NCI-H1092 (cell line): ENCODE results near the gene CASP2.

ENCODE experiments used
- DNase-seq: peaks from one replicate; lab custom pipeline; 2025; lab: John Stamatoyannopoulos, UW

CASP2 gene

DNA sequence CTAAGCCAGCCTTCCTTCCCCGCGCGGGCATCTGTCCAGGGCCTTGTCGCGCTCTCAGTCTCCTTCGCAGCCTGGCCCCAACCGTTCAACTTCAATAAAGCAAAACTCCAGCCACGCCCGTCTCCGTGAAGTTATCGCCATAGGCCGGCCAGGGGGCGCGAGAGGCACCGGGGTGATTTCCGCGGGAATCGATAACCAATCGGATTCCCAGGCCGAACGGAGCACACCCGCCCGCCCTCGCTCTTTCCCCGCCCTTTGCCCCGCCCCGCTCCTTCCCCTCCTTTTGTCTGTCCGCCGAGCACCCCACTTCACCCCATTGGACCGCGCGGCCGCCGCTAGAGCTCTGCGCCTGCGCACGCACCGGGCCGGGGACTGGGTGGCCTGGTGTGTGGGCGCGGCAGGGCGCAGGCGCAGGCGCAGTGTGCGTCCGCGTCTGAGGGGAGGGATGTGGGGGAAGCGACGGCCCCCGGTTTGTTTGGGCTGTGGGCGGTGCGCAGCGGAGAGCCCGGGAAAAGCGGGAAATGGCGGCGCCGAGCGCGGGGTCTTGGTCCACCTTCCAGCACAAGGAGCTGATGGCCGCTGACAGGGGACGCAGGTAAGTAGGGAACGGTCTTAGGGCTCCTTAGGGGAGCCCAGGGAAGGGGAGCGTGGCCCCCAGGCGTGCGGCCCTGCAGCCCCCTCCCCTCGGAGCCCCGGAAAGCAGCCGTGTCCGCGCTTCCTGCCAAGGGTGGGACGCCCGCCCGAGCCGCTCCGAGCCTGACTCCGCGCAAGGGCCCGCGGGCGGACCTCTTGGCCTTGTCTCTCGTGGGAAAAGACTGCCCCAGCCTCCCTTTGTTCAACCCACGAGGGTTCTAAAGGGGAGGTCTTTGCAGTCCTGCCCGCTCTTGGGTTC is at the start of gene CASP2:
Gene CASP2 (plus strand): TSS at position 417 of the 892 bp plus-strand sequence. CDS start 105 bp downstream, at position 522.
- peak; percentile 98 for DNase-seq

- DNase-seq, result no peak
These were observed 48.3 kb upstream of the CASP2 start for GRCh38 chr7:143239813-143240212.

GRCh38 chr7:143240291-143241168 is 47.6 kb upstream of the CASP2 start:
- peak; percentile 41 for DNase-seq

DNA sequence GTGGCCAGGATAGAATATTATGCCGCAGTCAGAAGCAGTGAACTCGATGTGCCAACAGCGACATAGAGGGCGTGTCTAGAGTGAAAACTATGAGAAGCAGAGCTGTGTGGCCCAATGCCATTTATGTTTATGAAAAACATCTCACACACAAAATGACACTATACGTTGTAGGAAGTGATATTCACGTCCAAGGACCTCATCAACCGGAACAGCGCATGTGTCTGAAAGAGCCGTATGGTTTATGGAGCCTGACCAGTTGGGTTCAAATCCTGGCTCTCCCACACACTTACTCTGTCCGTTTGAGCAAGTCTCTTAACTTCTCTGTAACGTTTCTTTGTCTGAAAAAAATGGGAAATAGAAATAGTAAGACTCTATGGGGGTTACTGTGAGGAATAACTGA is 45.8 kb upstream of the CASP2 start:
- DNase-seq, result no peak

DNA sequence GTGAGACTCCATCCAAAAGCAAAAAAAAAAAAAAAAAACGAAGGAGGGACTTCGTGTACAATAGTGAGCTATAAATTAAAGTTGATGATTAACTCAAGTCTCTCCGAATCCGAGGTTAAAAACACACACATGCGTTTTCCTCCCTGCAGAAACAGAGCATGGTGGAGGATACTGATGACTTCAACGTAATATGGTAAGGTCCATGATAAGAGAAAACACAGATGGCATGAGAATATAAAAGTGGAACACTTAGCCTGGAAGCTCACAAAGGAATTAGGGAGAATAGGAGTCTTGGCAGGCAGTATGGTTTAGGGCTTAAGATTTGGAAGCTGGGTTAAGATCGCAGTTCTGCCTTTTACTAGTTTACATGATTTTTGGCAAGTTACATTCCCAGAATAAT is 45.0 kb upstream of the CASP2 start:
- DNase-seq, result no peak

GRCh38 chr7:143243614-143244013 is 44.5 kb upstream of the CASP2 start:
- DNase-seq, result no peak

DNA sequence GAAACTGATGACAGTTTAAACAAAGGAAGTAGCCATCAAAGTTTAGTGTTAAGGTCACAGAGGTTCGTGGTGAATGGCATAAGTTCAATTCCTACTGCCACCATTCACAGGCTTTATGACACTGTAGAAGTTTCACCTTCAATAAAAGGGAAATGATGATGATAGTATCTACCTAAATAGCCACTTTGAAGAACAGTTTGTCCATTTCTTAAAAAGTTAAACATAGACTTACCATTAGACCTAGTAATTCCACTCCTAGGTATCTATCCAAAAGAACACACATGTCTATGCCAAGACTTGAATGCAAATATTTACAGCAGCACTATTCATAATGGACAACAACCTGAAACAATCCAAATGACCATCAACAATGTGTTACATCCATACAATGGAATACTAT is 43.8 kb upstream of the CASP2 start:
- DNase-seq, result no peak

DNA sequence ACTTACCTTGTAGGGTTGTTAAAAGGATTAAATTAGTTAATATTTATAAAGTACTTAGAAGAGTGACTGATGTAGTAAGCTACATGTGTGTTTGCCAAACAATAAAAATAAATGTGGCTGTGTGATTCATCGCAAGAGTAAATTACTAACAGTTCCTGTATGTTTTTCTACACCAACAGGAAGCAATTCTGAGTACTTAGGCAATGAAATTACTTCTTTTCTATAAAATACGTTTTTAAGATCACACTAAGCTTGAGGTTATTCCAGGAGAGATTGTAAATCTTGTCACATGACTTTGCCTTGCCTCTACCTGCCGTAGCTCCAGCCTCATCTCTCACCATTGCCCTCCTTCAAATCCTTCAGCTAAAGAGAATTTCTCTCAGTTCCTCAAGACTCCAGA is 43.0 kb upstream of the CASP2 start:
- DNase-seq, result no peak

DNA sequence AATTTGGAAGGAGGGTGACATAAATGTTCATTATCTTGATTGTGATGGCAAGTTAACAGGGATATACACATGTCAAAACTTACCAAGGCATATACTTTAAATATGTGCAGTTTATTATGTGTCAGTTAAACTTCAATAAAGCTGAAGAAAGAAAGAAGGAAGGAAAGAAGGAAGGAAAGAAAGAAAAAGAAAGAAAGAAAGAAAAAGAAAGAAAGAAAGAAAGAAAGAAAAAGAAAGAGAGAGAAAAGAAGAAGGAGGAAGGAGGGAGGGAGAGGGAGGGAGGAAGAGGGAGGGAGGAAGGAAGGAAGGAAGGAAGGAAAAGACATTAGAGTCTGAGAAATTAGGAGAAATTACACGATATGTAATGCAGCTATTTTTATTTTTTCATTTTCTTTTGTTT is 40.8 kb upstream of the CASP2 start:
- DNase-seq, result no peak

- no peak for DNase-seq
These were observed 39.3 kb upstream of the CASP2 start for GRCh38 chr7:143248761-143249354.

- DNase-seq, result no peak
These were observed 38.0 kb upstream of the CASP2 start for GRCh38 chr7:143250199-143250598.

- DNase-seq, result no peak
These were observed 37.3 kb upstream of the CASP2 start for GRCh38 chr7:143250822-143251221.

- no peak for DNase-seq
These were observed 36.1 kb upstream of the CASP2 start for GRCh38 chr7:143252006-143252405.

DNA sequence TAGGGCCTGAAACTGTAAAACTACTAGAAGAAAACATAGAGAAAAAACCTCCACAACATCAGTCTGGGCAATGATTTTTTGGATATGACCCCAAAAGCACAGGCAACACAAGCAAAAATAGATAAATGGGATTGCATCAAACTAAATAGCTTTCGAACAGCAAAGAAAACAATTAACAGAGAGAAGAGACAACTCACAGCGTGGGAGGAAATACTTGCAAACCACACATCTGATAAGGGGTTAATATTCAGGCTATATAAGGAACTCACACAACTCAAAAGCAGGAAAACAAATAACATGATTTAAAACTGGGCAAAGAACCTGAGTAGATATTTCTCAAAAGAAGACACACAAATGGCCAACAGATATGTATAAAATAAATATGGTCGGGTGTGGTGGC is 32.6 kb upstream of the CASP2 start:
- no peak for DNase-seq

- DNase-seq, result no peak
These were observed 31.8 kb upstream of the CASP2 start for GRCh38 chr7:143256325-143256724.

DNA sequence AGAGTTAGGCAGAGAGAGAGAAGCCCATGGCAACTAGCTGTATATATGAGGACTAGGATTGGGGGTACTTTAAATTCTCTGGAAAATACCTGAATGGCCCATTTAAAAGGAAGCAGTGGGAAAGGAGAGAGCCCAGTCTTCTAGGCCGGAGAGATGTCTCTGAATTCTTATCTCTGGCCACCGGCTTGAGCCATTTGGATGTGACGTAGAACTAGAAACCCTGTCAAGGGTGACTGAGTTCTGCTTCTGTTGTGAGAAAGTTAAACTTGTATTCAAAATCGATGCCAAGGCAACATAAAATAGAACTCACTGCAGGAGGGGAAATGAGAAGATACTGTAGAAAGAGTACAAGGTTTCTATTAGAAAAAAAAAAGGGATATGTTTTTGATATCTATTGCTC is 31.2 kb upstream of the CASP2 start:
- DNase-seq, result no peak

DNA sequence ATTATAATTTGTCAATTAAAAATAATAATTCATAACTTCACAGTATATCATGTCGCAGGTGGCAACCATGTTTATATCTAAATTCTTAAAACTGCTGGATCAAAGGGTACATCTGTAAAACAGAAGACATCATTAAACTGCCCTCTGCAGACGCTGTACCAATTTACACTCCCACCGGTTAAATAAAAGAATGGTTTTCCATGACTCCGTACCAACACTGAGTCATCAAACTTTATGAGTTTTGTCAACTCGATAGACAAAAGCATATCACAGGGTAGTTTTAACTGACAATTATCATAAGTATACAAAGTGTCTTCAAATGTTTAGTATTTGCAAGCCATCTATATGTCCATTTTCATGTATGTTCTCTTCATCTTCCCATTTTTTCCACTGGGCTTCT is 30.6 kb upstream of the CASP2 start:
- DNase-seq, result no peak

GRCh38 chr7:143258831-143259230 is 29.3 kb upstream of the CASP2 start:
- no peak for DNase-seq

DNA sequence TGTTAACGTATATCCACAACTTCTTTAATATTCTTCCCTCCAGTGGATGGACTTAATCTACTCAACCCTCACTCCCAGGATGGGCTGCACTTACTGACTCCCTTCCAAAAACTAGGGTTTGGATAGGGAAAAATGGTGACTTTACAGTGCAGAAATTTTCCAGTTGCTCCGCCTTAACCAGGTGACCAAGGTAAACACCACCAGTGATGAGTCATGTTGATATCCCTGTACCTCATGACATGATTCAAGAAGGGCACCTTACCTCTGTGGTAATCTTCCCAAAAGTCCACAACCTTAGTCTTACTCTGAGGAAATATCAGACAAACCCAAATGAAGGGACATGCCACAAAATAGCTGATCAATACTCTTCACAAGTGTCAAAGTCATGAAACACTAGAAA is 28.4 kb upstream of the CASP2 start:
- DNase-seq, result no peak

DNA sequence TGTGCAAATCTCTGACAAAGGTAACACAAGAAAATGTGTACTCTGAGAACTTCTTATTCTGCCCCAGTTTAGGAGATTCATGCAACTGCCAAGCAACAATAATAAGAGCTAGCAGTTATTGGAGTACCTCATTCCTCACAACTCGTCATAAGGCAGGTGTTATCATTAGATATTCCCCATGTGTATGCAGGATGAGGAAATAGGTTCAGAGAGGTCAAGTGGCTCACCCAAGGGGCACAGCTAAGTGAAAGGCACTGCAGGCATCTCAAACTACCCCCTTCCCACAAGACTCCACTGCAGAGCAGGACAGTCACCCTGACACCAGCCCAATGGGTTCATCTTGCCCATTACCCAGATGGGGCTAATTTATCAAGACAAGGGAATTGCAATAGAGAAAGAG is 26.2 kb upstream of the CASP2 start:
- no peak for DNase-seq

DNA sequence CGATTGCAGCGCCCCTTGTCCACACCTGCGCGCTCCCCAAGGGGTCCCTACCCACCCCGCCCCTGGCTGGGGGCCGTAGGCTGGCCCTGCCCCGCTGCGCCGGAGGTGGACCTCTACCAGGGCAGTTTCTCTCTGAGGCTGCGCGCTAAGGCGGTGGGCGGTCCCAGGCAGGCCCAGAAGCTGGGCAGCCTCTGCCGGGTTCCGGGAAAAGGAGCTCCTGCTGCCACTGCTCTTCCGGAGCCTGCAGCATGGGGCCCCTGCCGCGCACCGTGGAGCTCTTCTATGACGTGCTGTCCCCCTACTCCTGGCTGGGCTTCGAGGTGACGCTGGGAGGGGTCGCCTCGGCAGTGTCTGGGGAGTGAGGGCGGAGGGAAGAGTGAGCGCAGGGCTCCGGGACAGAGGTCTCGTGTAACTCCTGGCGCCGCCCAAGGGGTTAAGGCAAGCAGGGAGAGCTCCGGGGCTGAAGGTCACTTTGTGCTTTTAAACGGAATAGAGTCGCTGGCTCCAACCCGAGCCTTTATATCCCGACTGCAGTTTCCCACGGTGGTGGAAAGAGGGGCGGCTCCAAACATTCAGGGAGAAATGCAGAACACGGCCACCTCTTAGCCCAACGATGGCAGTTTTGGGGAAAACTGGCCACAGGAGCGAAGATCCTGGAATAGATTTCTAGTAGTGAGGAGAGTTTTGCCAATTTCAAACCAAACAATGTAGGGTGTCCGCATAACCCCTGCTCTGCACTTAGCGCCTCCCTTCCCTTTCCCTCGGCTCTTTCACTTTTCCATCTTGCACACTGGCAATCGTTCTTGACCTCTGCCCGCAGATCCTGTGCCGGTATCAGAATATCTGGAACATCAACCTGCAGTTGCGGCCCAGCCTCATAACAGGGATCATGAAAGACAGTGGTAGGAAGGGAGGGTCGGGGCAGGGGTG is 24.6 kb upstream of the CASP2 start, which contains the start of gene GSTK1:
Gene GSTK1 (plus strand): TSS at position 176 of the 930 bp plus-strand sequence. CDS start 73 bp downstream, at position 249.
- peak; percentile 72 for DNase-seq
